Measurements from ENCODE around the gene EXOC3L1.

EXOC3L1 gene

GRCh38 chr16:67155295-67156142 is 34.4 kb downstream of the EXOC3L1 start:
- TF ChIP-seq ZFP3 (CRISPR knock-in tag; IDR thresholded peaks at IDR 0.05) = peak; percentile 76; the same call in 1 of the 2 replicates
- TF ChIP-seq CSDC2 (CRISPR knock-in tag; IDR thresholded peaks at IDR 0.05) = no peak
- ATAC-seq = peak; percentile 69

GRCh38 chr16:67154578-67155294 is 35.2 kb downstream of the EXOC3L1 start:
- TF ChIP-seq CSRNP3 (CRISPR knock-in tag; IDR thresholded peaks at IDR 0.05) = no peak
- no peak for TF ChIP-seq ZC3H10 (CRISPR knock-in tag; IDR thresholded peaks at IDR 0.05)
- no peak for TF ChIP-seq TOX (CRISPR knock-in tag; IDR thresholded peaks at IDR 0.05; ENCODE audit: borderline replicate concordance)
- no peak for TF ChIP-seq ZNF8 (CRISPR knock-in tag; IDR thresholded peaks at IDR 0.05)
- no peak for TF ChIP-seq SNAI2 (CRISPR knock-in tag; IDR thresholded peaks at IDR 0.05)
- no peak for TF ChIP-seq POU6F1 (CRISPR knock-in tag; IDR thresholded peaks at IDR 0.05; ENCODE audit: borderline replicate concordance, low read depth)

GRCh38 chr16:67151431-67152097 is 38.4 kb downstream of the EXOC3L1 start:
- ATAC-seq = 0 out of 3 replicates have a peak, but pooled peaks have one; percentile 1
- TF ChIP-seq CSRNP3 (CRISPR knock-in tag; IDR thresholded peaks at IDR 0.05) (no peak), PATZ1 (CRISPR knock-in tag; IDR thresholded peaks at IDR 0.05; ENCODE audit: borderline replicate concordance) (no peak), PPARA (CRISPR knock-in tag; IDR thresholded peaks at IDR 0.05; ENCODE audit: borderline replicate concordance) (no peak), TSHZ2 (CRISPR knock-in tag; IDR thresholded peaks at IDR 0.05) (no peak), CREB5 (CRISPR knock-in tag; IDR thresholded peaks at IDR 0.05; ENCODE audit: low read depth) (no peak)

More at GRCh38 chr16:67154578-67155294, 35.2 kb downstream of the EXOC3L1 start:
- ATAC-seq = no peak

Data from SK-N-SH treated with all-trans-retinoic acid at 6 μM for 48 hours (cell line).